ENCODE measurements around the gene ABAT.
"Not testable (repeated sequence)": the region's sequence is repeated elsewhere in the genome, so short reads cannot be mapped to it uniquely, and the experiment has no call there.

ABAT gene

DNA sequence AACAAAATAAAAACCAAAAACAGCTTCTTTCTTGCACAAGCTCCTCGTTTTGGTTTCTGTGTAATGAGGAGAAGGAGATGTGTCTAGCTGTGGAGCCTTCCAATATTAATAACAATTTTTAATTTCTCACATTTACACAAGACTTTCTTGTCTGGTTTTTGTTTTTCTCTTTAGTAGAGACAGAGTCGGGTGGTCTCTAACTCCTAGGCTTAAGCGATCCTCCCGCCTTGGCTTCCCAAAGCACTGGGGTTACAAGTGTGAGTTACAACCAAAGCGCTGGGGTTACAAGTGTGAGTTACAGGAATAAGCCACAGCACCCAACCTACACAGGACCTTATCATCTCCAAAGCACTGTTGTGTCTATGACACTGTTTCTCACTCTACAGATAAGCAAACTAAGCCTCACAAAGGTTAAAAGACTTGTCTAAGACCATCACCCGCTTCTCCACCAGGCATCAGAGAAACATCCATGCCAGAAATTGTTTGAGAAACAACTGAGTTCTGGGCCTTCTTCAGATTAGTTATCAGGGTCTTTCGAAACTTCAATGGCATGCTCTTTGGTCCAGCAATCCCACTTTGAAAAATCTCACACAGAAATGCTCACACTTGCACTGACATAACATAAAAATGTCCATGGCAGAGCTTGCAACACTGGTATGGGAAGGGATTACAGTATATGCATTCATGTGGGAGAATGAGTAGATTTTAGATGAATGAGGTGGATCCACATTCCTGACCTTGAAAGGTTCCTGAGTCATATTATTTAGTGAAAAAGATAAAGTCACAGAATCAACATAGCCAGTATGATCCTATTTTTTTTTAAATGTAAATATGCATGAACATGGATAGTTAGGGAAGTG is 3.9 kb downstream of the ABAT start:
- DNase-seq (ENCODE audit: low read depth in 1 of 2, low spot score in 1 of 2) = no peak

DNA sequence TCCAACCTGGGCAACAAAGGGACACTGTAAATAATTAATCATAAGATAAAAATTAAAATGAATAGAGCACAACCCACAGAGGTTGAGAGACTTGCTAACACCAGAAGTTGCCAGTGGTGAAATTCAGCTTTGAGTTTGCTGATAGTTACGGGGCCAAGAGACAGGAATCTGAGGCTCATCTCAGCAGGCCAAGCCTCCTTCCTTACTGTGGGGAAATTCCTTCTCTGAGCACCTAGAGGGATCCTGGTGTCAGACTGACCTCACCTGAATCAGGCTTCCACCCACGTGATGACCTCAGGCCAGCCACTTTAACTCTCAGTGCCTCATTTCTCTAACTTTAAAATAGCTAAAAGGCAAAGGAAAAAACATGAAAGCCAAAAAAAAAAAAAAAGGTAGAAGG is 4.7 kb downstream of the ABAT start:
- no peak for DNase-seq (ENCODE audit: low read depth in 1 of 2, low spot score in 1 of 2)

DNA sequence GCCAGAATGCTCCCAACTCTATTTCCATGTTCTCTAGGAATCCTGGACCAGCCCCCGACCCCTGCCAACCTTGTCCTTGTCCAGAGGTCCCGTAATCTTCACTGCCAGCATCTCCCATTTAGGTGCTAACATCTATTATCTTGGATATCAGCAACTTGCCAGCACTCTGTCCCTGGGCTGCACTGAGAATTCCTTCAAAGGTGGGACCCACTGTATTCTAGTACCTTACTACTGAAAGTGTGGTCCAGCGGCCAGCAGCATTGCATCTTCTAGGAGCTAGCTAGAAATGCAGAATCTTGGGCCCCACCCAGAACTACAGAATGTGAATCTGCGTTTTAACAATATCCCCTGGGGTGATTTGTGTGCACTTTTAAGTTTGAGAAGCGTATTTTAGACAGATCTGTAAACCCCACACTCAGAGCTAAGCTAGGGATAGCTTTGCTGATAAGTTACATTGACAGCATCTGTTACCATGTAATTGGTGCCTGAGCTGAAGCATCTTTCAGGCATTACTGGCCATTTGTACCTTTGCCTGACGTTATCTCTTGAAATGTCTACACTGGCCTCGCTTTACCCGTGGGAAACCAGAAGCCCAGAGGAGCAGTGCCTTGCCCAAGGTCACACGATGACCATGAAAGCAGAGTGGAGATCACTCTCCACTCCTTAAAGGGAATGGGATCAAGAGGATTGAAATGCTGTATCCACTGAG is 8.3 kb downstream of the ABAT start:
- no peak for DNase-seq (ENCODE audit: low read depth in 1 of 2, low spot score in 1 of 2)

DNA sequence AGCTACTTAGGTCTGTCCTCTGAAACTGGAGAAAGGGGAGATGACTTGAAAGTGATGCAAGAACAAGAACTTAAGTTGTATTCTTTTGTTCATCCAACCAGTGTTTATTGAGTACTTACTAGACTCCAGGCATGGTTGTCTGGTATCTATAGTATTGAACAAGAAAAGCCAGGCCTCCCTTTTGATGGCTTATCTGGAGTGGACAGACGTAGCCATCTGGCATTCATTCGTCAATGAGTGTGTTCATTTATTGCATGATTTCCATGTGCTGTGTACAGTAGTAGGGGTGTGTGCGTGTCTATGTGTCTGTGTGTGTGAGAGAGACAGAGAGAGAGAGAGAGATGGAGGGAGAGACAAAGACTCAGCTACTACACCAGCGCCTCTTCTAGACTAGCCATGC is 9.2 kb downstream of the ABAT start:
- no peak for DNase-seq (ENCODE audit: low read depth in 1 of 2, low spot score in 1 of 2)

DNA sequence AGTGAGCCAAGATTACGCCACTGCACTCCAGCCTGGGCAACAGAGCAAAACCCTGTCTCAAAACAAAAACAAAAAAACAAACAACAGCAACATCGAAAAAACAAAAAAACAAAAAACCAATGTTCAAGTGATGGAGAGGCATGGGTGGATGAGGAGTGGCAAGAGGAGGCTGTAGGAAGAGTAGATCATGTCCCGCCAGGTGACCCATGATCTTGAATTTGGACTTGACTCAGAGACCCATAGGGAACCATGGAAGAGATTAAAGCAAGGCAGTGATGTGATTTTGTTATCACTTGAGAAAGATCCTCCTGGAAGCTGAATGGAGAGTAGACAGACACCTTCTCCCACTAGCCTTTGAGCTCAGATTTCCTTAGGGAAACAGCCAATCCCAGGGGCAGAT is 11.2 kb downstream of the ABAT start:
- no peak for DNase-seq (ENCODE audit: low read depth in 1 of 2, low spot score in 1 of 2)

DNA sequence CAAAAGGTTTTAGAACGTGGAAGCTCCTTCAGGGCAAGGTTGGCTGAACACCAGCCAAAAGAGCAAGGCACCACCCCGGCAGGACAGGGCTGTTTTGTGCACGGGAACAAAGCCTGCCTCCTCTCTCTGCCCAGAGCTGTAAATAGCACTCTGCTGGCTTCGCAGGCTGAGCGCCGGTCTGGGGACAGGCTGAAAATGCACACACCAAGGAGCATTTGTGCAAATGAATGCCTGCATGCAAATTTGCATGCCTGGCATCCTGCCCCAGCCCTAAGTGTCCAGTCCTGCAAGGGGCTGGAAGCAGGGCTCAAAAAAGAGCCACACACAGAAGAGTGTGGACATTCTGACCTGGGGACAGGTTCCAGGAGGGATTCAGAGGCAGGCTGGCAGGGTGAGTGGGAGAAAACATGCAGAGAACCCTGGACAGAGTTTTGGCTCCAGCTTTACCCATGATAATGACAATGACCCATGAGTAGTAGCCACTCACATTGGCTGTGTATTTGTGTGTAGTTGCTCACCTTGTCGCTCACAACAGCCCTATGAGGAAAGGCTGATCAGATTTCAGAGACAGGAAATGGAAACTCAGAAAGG is 11.7 kb downstream of the ABAT start:
- no peak for DNase-seq (ENCODE audit: low read depth in 1 of 2, low spot score in 1 of 2)

DNA sequence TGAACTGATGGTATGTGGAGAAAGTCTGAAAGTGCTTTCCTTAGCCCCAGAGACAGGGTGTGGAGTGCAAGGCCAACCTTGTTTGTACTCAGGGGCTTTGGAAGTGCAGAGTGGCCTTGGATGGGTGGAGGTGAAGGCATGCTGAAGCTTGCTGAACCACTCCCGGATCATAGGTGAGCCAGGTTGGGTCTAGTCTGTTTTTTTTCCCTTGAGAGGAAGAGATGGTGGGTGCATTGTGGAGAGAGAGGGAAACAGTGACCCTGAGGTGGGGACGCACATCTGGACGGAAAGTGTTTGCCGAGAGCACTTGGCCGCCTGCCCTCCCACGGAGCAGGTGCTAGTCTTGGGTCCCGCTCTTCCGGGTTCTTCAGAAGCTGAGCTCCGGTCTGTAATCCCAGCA is 12.5 kb downstream of the ABAT start:
- no peak for DNase-seq (ENCODE audit: low read depth in 1 of 2, low spot score in 1 of 2)

DNA sequence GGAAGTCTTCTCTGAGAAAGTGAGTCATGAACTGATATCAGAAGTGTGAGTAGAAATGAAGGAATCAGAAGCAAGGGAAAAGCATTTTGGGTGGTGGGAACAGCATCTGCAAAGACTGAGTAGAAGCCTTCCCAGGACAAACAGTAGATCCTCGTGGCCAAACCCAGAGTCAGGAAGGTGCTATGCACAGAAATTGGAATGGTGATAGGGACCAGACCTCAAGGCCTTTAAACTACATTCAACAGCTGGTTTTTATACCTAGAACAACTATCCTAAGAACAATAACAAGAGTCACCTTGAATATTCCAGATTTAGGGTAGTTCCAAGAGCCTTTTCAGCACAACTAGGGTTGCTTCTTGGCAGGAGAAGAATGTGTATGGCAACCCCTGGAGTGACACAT is 15.3 kb downstream of the ABAT start:
- no peak for DNase-seq (ENCODE audit: low read depth in 1 of 2, low spot score in 1 of 2)

DNA sequence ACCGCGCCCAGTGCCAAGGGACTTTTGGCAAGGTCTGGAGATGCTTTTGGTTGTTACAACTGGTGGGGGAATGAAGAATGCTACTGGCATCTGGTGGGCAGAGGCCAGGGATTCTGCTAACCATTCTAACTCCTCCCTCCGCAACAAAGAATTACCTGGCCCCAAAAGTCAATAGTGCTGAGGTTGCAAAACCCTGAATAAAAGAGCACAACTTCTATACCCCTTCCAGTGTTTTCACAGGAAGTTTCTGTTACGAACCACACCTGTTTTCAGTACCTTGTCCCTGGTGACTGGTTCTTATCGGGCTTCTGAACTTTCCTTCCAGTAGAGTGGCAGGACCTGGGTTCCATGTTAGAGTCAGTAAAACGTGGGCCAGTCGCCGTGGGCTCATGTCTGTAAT is 17.3 kb downstream of the ABAT start:
- no peak for DNase-seq (ENCODE audit: low read depth in 1 of 2, low spot score in 1 of 2)

DNA sequence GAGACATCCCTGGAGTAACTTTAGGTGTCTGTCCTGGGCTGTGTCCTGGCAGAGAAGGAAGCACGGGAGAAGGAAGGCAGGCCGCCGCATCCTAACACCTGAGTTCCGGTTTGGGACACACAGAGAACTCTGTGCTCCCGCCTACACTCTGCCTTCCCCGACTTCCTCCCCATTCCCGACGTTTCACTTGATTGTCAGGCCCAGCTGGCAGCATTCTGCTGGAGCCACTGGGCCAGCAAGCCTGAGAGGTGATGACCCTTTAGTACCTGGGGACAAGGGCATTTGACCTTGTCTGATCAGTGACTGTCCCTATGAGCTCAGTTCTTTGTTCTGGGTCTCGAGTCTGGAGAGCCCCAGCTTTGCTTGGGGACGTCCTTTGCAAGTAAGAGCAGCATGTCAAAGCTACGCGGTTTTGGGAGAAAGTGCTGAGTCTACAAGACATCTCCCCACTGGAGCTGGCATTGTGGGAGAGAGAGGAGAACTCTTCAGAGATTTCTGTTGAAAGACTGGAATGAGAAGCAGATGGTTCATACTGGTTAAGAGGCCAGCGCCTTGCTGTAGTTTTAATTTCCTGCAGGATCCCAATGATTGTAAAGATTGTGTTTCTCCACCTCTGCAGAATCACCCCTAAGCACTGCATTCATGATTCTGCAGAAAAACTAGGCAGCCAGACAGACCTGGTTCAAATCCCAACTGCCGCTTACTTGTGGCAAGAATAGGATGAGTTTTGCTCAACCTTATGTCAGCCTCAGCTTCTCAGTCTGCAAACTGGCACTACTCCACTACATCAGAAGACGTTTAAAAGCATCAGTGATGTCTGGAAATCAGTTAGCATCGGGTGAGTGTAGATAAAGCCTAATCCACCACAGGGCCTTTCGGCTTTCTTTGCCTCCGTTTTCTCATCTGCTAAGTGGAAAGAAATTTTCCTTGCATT is 20.6 kb downstream of the ABAT start:
- DNase-seq (ENCODE audit: low read depth in 1 of 2, low spot score in 1 of 2) = no peak

DNA sequence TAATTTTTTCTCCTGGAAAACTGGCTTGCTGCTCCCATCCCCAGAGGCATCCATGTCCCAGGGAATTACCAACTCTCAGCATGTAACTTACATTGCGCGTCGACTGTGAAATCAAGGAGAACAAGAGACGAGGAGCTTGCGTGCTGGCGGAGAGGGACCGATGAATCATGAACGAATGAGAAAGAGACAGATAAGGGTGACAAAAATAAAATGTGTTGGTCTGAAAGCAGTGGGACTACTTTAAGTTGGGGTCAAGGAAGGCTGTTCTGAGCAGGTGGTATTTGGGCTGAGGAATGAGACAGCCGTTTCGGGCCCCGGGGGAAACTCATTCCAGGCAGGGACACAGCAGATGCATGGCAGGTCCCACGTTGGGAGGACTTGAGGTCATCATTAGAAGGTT is 22.5 kb downstream of the ABAT start:
- no peak for DNase-seq (ENCODE audit: low read depth in 1 of 2, low spot score in 1 of 2)

DNA sequence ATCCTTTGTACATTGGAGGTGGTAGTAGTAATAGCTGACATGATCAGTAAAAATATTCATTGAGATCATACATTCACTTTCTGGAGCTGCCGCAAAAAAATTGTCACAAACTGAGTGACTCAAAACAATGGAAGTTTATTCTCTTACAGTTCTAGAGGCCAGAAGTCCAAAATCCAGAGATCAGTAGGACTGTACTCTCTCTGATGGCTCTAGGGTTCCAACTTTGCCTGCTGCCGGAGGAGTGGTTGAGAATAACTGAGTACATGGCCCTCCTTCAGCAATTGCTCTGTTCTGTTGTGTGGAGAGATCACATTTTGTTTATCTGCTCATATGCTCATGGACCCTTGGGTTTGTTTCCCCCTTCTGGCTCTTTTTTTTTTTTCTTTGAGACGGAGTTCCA is 23.5 kb downstream of the ABAT start:
- DNase-seq (ENCODE audit: low read depth in 1 of 2, low spot score in 1 of 2) = no peak

DNA sequence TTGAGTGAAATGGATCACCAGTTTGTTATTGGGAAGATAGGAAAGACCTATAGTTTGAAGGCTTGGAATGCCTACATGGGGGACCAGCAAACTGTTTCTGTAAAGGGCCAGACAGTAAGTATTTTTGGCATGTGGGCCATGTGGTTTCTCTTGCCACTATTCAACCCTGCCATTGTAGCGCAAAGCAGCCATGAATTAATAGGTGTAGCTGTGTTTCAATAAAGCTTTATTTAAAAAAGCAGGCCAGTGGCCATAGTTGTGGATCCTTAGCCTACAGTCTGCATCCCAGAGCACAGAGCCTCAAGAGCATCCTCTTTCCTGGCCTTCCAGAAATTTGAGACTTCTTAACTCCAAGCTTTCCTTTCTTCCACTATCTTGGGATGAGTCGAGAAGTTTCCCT is 29.3 kb downstream of the ABAT start:
- no peak for DNase-seq (ENCODE audit: low read depth in 1 of 2, low spot score in 1 of 2)

DNA sequence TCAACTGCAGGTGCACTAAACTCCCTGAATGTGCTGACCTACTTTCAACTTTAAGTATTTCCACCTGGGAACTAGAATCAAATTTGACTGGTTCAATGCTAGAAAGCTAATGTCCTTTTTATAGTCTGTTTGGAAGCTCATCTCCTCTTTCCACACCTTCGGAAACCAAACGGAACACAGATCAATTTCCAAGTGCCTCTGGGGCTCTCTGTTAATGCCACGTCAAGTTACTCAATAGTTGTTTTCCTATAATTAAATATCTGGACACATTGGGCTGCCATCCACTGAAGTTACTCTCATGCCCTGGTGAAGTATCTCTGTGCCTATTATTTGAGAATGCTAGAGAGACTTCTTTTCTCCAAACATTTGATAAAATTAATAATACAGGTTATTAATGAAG is 29.7 kb downstream of the ABAT start:
- no peak for DNase-seq (ENCODE audit: low read depth in 1 of 2, low spot score in 1 of 2)

DNA sequence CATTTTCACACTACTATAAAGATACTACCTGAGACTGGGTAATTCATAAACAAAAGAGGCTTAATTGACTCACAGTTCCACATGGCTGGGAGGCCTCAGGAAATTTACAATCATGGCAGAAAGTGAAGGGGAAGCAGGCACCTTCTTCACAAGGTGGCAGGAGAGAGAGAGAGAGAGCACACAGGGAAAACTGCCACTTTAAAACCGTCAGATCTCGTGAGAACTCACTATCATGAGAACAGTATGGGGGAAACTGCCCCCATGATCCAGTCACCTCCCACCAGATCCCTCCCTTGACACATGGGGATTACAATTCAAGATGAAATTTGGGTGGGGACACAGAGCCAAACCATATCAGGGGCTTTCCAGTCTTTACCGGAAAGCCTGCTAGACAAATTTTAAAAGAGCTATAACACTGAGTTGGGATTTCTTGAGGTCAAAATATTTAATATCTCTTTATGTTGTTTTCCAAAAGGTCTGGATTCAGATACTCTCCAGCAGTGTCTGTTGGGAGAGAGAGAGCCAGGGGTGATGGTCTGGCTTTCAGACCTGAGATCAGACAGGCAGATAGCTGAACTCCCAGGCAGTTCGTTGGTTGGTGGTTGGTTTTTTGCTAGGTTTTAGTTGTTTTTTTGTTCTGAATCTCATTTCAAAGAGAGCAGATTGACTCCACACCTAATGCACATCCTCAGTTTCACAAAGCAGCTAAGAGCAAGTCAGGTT is 30.8 kb downstream of the ABAT start:
- not testable (repeated sequence) for DNase-seq (ENCODE audit: low read depth in 1 of 2, low spot score in 1 of 2)

DNA sequence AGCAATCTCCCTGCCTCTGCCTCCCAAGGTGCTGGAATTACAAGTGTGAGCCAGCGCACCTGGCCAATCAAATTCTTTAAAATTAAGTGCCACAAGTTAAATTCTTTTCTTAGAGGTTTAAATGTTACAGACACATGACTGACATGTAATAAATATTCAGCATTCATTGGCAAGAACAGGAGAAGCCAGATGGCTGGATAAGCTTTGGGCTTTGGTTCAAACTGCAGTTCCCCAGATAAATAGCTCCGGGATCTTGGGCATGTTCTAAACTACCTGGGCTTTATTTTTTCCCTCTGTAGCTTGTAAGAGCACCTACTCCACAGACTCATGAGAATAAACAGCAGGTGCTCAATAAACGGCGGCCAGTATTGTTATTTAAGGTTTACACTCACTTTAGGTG is 34.1 kb downstream of the ABAT start:
- DNase-seq (ENCODE audit: low read depth in 1 of 2, low spot score in 1 of 2) = no peak

DNA sequence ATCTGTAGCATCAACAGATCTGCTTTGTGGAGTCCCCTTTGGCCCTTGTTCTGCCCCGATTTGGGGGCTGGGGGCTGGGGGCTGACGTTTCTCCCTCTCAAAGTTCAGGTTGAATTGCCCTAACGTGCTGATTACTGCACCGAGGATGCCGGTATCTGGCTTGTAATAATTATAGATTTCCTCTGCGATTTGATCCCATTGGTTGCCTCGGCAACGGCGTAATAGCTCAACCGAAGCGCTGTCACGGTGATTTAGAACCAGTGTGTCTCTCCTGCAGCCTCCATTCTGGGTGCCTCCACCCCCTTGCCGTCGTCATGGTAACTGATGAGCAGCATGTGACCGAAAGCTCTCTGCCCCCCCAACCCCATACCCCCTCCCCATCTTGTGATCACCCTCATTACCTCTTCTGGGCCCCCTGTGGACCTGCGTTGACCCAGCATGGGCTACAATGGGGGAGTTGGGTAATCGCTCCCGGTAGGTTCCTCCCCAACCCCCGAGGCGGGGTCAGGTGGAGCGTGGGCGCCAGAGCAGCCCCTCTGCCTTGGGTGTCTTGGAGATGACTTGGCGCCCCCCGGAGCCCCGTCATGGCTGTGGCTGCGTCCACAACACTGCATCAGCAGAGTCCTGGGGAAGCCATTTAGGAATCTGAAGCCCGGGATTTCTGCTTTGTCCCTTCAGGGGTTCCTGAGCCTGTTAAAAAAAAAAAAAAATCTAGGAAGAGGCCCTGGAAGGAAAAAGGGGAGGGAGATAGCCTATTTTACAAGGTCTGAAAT is 38.4 kb downstream of the ABAT start:
- DNase-seq (ENCODE audit: low read depth in 1 of 2, low spot score in 1 of 2) = no peak

DNA sequence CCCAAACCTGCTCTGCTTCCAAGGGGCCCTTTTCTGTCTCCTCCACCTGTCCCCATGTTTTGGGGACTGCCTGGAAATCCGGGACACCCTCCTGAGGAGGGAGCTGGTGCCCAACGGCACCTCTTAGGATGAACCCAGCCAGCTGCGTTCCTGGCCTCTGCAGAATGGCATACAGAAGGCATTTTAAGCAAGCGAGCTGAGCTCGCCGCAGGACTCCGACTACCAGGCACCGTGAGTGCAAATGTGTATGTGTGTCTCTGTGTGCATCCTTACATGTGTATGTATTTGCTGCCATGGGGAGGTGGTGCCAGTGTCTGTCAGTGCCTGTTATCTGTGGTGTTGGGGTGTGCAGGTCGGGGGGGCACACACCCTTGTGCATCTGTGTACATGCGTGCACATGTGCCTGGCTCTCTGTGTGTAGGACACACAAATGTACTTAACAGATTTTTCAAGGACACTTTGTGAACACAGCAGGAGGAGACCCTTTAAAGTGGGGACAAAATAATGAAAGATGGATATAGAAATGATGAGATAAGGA is 39.3 kb downstream of the ABAT start:
- DNase-seq (ENCODE audit: low read depth in 1 of 2, low spot score in 1 of 2) = no peak

DNA sequence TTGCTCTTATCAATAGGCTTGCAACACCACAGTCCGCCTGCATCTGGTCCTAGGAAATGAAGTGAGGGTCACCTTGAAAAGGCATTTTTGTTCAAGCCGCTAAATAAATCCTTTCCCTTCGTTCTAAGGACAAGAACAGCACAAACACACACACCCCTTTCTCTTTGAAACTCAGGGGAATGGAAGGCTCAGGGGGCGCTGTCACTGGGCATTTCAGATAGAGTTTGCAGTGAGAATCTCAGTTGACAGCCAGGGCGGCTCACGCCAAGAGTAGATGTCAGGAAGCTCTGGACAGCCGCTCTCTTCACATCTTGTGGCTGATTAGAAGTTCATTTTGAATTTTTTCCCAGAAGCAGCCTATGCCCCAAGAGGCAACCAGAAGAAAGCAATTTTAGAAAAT is 39.8 kb downstream of the ABAT start:
- no peak for DNase-seq (ENCODE audit: low read depth in 1 of 2, low spot score in 1 of 2)

DNA sequence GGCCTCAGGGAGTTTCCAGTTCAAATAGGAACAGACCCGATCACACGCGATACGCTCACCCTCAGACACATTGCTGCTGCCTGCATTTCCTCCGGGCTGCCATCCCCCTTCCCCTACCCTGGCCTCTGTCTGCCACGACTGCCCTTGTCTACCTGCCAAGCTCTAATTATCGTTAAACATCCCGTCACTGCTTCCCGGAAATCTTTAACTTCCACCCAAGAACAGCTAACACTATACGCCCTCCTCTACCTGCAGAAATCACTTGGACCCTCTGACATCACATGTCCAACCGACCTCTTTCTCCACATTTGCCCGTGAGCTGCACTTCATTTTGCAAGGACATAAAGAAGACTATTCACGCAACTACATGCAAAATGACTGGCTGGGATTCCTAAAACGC is 40.4 kb downstream of the ABAT start:
- no peak for DNase-seq (ENCODE audit: low read depth in 1 of 2, low spot score in 1 of 2)
